B cell (primary cell): ENCODE data around the gene RFC4. TPM values are rescaled to one million over a fixed set of nuclear protein-coding genes. Genes with fewer than 3 reads are reported as not detected.

Source experiments
- ATAC-seq: fragments of 200-7000 bp; cut with Tn5 transposase; one replicate; pipeline ENCODE4 v1.10.0; 2021; ENCODE audit warnings: low read depth, mild to moderate bottlenecking, moderate number of reproducible peaks, moderate library complexity
- CTCF ChIA-PET: fragments of 350-600 bp; sonication (Branson Sonifier 250); formaldehyde crosslinking; loops from one replicate; lab custom pipeline; 2021; ENCODE audit warnings: antibody characterized with exemption, inconsistent platforms; lab: Charles Lee
- POLR2A ChIA-PET: fragments of 350-600 bp; sonication (Branson Sonifier 250); formaldehyde crosslinking; loops from one replicate; lab custom pipeline; 2021; ENCODE audit warnings: antibody characterized with exemption; lab: Charles Lee
- DNase-seq: peaks from one replicate; pipeline ENCODE4 v3.0.0; 2013
- H2AFZ ChIP-seq: 2 replicates; pipeline ENCODE4 v1.6.1; 2012; ENCODE audit warnings: mild to moderate bottlenecking, low read depth, low read length; ENCODE audit not compliant: insufficient read depth, poor library complexity, severe bottlenecking
- H3K27ac ChIP-seq, 2 donors: 1 replicate in 1 of 2; 2 replicates in 1 of 2; pipeline ENCODE4 v1.5.1; 2012 to 2013; ENCODE audit warnings: low read length in 2 of 2, mild to moderate bottlenecking in 2 of 2, moderate library complexity in 1 of 2
- H3K27me3 ChIP-seq, 4 experiments: fragments of 200-600 bp in 1 of 4; sonication (generic) in 1 of 4; replicated peaks in 1 of 4; 1 replicate in 2 of 4; 2 replicates in 2 of 4; pipeline versions ENCODE4 v1.6.1 to v1.7.0; 2013 to 2016; ENCODE audit warnings: low read length in 3 of 4, mild to moderate bottlenecking in 2 of 4, mixed read lengths in 1 of 4, moderate library complexity in 1 of 4; ENCODE audit not compliant: insufficient read depth in 4 of 4, control insufficient read depth in 3 of 4; ENCODE audit errors: control extremely low read depth in 1 of 4
- H3K36me3 ChIP-seq, 2 experiments: replicated peaks in 1 of 2; 1 replicate in 1 of 2; 2 replicates in 1 of 2; pipeline versions ENCODE4 v1.6.1 to v1.7.1; 2013; ENCODE audit warnings: low read length in 1 of 2; ENCODE audit not compliant: insufficient read depth in 2 of 2, control insufficient read depth in 1 of 2; ENCODE audit errors: control extremely low read depth in 1 of 2, extremely low read depth in 1 of 2
- H3K4me1 ChIP-seq, 2 donors: fragments of 200-600 bp in 1 of 2; sonication (generic) in 1 of 2; 1 replicate in 1 of 2; 2 replicates in 1 of 2; pipeline versions ENCODE4 v1.5.1 to v1.6.1; 2013 to 2017; ENCODE audit warnings: low read length in 2 of 2; ENCODE audit not compliant: control insufficient read depth in 2 of 2, insufficient read depth in 2 of 2
- H3K4me2 ChIP-seq: replicated peaks from 2 replicates; pipeline ENCODE3; 2012; ENCODE audit warnings: mild to moderate bottlenecking, low read depth, low read length; ENCODE audit not compliant: poor library complexity, severe bottlenecking
- H3K4me3 ChIP-seq, 5 experiments: fragments of 200-600 bp in 1 of 5; sonication (generic) in 1 of 5; 1 replicate in 3 of 5; 2 replicates in 2 of 5; pipeline versions ENCODE4 v1.5.1 to v1.7.0; 2011 to 2016; ENCODE audit warnings: low read length in 4 of 5, mild to moderate bottlenecking in 4 of 5, low read depth in 2 of 5, control low read depth in 1 of 5, moderate library complexity in 1 of 5; ENCODE audit not compliant: insufficient read depth in 1 of 5; ENCODE audit errors: control extremely low read depth in 1 of 5, extremely low read depth in 1 of 5
- H3K79me2 ChIP-seq: fragments of 200-600 bp; sonication (generic); one replicate; pipeline ENCODE4 v1.6.0; 2016; ENCODE audit warnings: low read length; ENCODE audit not compliant: control insufficient read depth, insufficient read depth
- H3K9ac ChIP-seq: fragments of 200-600 bp; sonication (generic); 2 replicates; pipeline ENCODE4 v1.6.1; 2017; ENCODE audit warnings: mild to moderate bottlenecking, low read length, moderate library complexity
- H3K9me3 ChIP-seq, 3 donors: one replicate each; pipeline versions ENCODE4 v1.6.1 to v1.7.1; 2013; ENCODE audit warnings: low read length in 2 of 3; ENCODE audit not compliant: control insufficient read depth in 2 of 3, insufficient read depth in 1 of 3; ENCODE audit errors: control extremely low read depth in 1 of 3
- H4K20me1 ChIP-seq: 2 replicates; pipeline ENCODE4 v1.6.0; 2012; ENCODE audit warnings: mild to moderate bottlenecking, low read length; ENCODE audit not compliant: insufficient read depth, control insufficient read depth, poor library complexity, severe bottlenecking
- H3K27ac Mint-ChIP-seq: one replicate; pipeline ENCODE4 v1.8.0; 2021; ENCODE audit warnings: mixed read lengths
- H3K27me3 Mint-ChIP-seq: one replicate; pipeline ENCODE4 v1.8.0; 2021; ENCODE audit warnings: mixed read lengths
- H3K4me1 Mint-ChIP-seq: one replicate; pipeline ENCODE4 v1.8.0; 2021; ENCODE audit warnings: mixed read lengths
- H3K4me3 Mint-ChIP-seq: one replicate; pipeline ENCODE4 v1.8.0; 2021; ENCODE audit warnings: mixed read lengths
- H3K9me3 Mint-ChIP-seq: one replicate; pipeline ENCODE4 v1.8.0; 2022; ENCODE audit warnings: mixed read lengths; ENCODE audit not compliant: insufficient read depth
- CTCF ChIP-seq: fragments of 200-600 bp; IDR thresholded peaks from one replicate; pipeline ENCODE4 v1.8.0; 2022; ENCODE audit warnings: antibody characterized with exemption, mild to moderate bottlenecking
- EZH2 ChIP-seq: IDR thresholded peaks from 2 replicates; pipeline ENCODE4 v1.6.1; 2012; ENCODE audit warnings: borderline replicate concordance, low read depth, mild to moderate bottlenecking, moderate library complexity, low read length; ENCODE audit not compliant: insufficient read depth, poor library complexity, severe bottlenecking
- WGBS: methylation state at CpG from one replicate; pipeline ENCODE4 v1.1.5; 2013; ENCODE audit warnings: missing lambda C conversion rate; ENCODE audit not compliant: insufficient coverage; 5-methylcytosine and 5-hydroxymethylcytosine counted together
- intact Hi-C: fragments of 100-400 bp; cut with micrococcal nuclease; formaldehyde crosslinking; loops from one replicate; pipeline ENCODE4 v1.10.0; 2022
- polyA plus RNA-seq: library from polyadenylated mRNA; depleted of rRNA; stranded (reverse); fragments of >200 nt; gene quantifications from 2 replicates; pipeline ENCODE4 v1.2.3, GENCODE V29; 2012
- total RNA-seq, 2 donors: library from RNA; stranded (reverse); fragments of 120-200 nt in 1 of 2; gene quantifications; 1 replicate in 1 of 2; 2 replicates in 1 of 2; pipeline versions ENCODE4 v1.2.3 to v1.2.4, GENCODE V29; 2013 to 2022

Gene RFC4
- total and polyA plus RNA-seq, 2 donors (not counting 1 experiment from before 2014, with no cell fraction given): 17.8 to 20.5 TPM

GRCh38 chr3:186826976-186827857 is 20.9 kb upstream of the RFC4 start:
- peak overlapping the region; percentile 90 for H2AFZ ChIP-seq
- peak overlapping the region; percentile 85 for H3K9ac ChIP-seq
- Mint-ChIP-seq H3K27me3 (peaks cover 55% of the 10 kb centered on the region), H3K4me1 (peaks cover 21% of the 10 kb centered on the region), H3K4me3 (peak overlapping the region; percentile 79), H3K9me3 (no peaks in the 10 kb centered on the region), H3K27ac (peak overlapping the region; percentile 41)
- WGBS: 4% methylated on average over 75 of the region's 80 CpGs
- peaks cover 0 to 4% (median 0%) of the 10 kb centered on the region in 3 donors for H3K9me3 ChIP-seq
- TF ChIP-seq CTCF (no peak), EZH2 (no peak)
- DNase-seq (peak; percentile 92), ATAC-seq (peak; percentile 95)
- H4K20me1 ChIP-seq: no peaks in the 10 kb centered on the region
- peak overlapping the region in 1 of 2 donors; percentile 55 for H3K27ac ChIP-seq
- intact Hi-C loops: loop anchor here (1.0 to 10.0 kb wide), 8 partner anchors 21 to 722 kb away; partner anchors contain the start of genes DNAJB11, ETV5, RFC4 and RPL39L
- peaks cover 24 to 28% of the 10 kb centered on the region in 2 donors for H3K4me1 ChIP-seq
- CTCF ChIA-PET: interaction anchor here (0.7 to 5.0 kb wide), 10 partner anchors 8 to 884 kb away, joined by 3 to 61 read pairs (median 5); partner anchors contain the start of genes EIF4A2 and RPL39L
- H3K36me3 ChIP-seq: no peaks in the 10 kb centered on the region
- H3K27me3 ChIP-seq: peaks cover 0 to 69% (median 43%) of the 10 kb centered on the region in 4 experiments
- H3K4me3 ChIP-seq: peak overlapping the region in 4 of 5 experiments; percentile 57 to 78 (median 70)
- H3K4me2 ChIP-seq: peak overlapping the region; percentile 91
- peaks cover 2% of the 10 kb centered on the region for H3K79me2 ChIP-seq
- POLR2A ChIA-PET: interaction anchor here (0.7 to 2.5 kb wide), 3 partner anchors 43 to 323 kb away, joined by 3 to 19 read pairs (median 8); partner anchors contain the start of gene EIF4A2
